Osteoblast (primary cell): ENCODE results near the gene MRPL52. TPM values are rescaled to one million over a fixed set of nuclear protein-coding genes. Genes with fewer than 3 reads are reported as not detected.
A peak's percentile ranks its signal among the peaks of the same experiment; 100 is the strongest.
"Not testable (repeated sequence)": the region's sequence is repeated elsewhere in the genome, so short reads cannot be mapped to it uniquely, and the experiment has no call there.

ENCODE experiments used
- DNase-seq: peaks from one replicate; pipeline ENCODE4 v3.0.0; 2011; ENCODE audit warnings: low spot score, mixed read lengths; ENCODE audit not compliant: insufficient read length; ENCODE audit errors: missing footprints
- H2AFZ ChIP-seq: 2 replicates; pipeline ENCODE4 v1.6.0; 2011; ENCODE audit warnings: mild to moderate bottlenecking, low read length
- H3K27ac ChIP-seq: 2 replicates; pipeline ENCODE4 v1.5.1; 2011; ENCODE audit warnings: mild to moderate bottlenecking, low read depth, low read length, moderate library complexity
- H3K27me3 ChIP-seq: 2 replicates; pipeline ENCODE4 v1.6.0; 2012; ENCODE audit warnings: mild to moderate bottlenecking, control low read depth, inconsistent platforms, low read length, moderate library complexity; ENCODE audit not compliant: insufficient read depth
- H3K36me3 ChIP-seq: 2 replicates; pipeline ENCODE4 v1.5.1; 2011; ENCODE audit warnings: mild to moderate bottlenecking, low read length, control low read depth, moderate library complexity; ENCODE audit not compliant: insufficient read depth
- H3K4me1 ChIP-seq: 2 replicates; pipeline ENCODE4 v1.5.1; 2011; ENCODE audit warnings: mild to moderate bottlenecking, low read length, control low read depth, moderate library complexity; ENCODE audit not compliant: insufficient read depth
- H3K4me2 ChIP-seq: 2 replicates; pipeline ENCODE4 v1.6.0; 2011; ENCODE audit warnings: mild to moderate bottlenecking, low read length; ENCODE audit not compliant: insufficient read depth
- H3K4me3 ChIP-seq: fragments of 200-600 bp; sonication (generic); 3 replicates; pipeline ENCODE4 v1.5.1; 2012; ENCODE audit warnings: mild to moderate bottlenecking, low read length, inconsistent platforms; ENCODE audit not compliant: insufficient read depth
- H3K79me2 ChIP-seq: 2 replicates; pipeline ENCODE4 v1.6.0; 2012; ENCODE audit warnings: mild to moderate bottlenecking, low read length, control low read depth, inconsistent platforms; ENCODE audit not compliant: insufficient read depth
- H3K9me3 ChIP-seq: 2 replicates; pipeline ENCODE4 v1.5.1; 2011; ENCODE audit warnings: low read depth, low read length, control low read depth
- H4K20me1 ChIP-seq: 2 replicates; pipeline ENCODE4 v1.6.0; 2012; ENCODE audit warnings: mild to moderate bottlenecking, low read length, control low read depth; ENCODE audit not compliant: insufficient read depth
- total RNA-seq: library from RNA; depleted of rRNA; stranded (reverse); fragments of >200 nt; gene quantifications from 2 replicates; pipeline ENCODE4 v1.2.3, GENCODE V29; 2012
- TF ChIP-seq, protein P1 (sequence below): IDR thresholded peaks from 2 replicates; pipeline ENCODE4 v1.5.1; 2011; ENCODE audit warnings: mild to moderate bottlenecking, low read depth, low read length, moderate library complexity; ENCODE audit errors: extremely low read depth

The MRPL52 gene
- total RNA-seq, 1 donor, result 31.5 TPM

DNA sequence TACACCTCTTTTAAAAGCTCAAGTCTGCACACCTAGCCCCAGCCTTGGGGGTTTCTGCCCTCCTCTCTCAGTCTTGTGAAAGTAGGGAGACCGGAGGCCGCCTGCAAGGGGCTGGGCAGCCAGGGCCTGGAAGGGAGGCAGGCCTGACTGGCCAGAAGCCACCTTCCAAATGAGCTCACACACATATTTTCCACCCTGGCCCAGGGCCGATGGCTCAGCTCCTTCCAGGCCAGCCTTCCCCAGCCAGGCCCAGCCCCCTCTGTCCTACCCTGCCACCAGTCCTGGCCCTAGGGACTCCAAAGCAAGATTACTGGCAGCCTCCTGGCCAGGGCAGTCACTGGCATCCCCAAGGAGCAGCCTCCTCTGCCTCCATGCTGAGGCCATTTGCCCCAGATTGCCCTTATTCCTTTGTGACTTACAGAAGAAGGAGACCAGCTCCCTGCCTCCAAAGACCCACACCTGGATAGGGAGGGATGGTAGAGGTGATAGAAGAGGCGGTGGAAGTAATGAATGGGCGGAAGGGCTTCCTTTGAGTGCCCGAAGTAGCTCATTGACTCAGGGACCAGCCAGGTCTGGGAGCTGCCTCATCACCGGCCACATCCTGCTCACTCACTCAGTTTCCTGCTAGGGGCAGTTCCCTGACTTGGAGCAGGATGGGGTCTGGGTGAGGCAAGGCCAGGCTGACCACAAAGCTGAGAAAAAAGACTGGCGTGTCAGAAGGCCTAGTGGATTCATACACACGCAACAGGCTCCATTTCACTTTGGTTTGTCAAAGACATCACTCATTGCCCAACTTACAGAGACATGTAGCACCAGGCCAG lies 21.5 kb downstream of the MRPL52 start:
- Histone ChIP-seq H3K4me2 (peak overlapping the region; percentile 78), H3K79me2 (peaks cover 12% of the 10 kb centered on the region), H3K27ac (peak overlapping the region; percentile 100), H3K27me3 (no peaks in the 10 kb centered on the region), H3K4me3 (peak overlapping the region; percentile 53), H2AFZ (peak overlapping the region; percentile 6), H3K36me3 (peaks cover 12% of the 10 kb centered on the region), H3K4me1 (peaks cover 68% of the 10 kb centered on the region), H4K20me1 (no peaks in the 10 kb centered on the region), H3K9me3 (no peaks in the 10 kb centered on the region)
- peak; percentile 94 for DNase-seq
- TF ChIP-seq, protein P1, sequence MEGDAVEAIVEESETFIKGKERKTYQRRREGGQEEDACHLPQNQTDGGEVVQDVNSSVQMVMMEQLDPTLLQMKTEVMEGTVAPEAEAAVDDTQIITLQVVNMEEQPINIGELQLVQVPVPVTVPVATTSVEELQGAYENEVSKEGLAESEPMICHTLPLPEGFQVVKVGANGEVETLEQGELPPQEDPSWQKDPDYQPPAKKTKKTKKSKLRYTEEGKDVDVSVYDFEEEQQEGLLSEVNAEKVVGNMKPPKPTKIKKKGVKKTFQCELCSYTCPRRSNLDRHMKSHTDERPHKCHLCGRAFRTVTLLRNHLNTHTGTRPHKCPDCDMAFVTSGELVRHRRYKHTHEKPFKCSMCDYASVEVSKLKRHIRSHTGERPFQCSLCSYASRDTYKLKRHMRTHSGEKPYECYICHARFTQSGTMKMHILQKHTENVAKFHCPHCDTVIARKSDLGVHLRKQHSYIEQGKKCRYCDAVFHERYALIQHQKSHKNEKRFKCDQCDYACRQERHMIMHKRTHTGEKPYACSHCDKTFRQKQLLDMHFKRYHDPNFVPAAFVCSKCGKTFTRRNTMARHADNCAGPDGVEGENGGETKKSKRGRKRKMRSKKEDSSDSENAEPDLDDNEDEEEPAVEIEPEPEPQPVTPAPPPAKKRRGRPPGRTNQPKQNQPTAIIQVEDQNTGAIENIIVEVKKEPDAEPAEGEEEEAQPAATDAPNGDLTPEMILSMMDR, result no peak

DNA sequence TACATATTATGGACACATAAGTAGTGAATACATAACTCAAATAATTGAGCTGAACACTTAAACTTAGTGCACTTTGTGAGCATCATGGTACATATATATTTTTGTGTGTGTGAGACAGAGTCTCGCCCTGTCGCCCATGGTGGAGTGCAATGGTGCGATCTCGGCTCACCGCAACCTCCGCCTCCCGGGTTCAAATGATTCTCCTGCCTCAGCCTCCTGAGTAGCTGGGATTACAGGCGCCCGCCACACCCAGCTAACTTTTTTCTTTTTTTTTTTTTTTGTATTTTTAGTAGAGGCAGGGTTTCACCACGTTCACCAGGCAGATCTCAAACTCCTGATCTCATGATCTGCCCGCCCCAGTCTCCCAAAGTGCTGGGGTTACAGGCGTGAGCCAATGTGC lies 22.5 kb downstream of the MRPL52 start:
- peak overlapping the region; percentile 100 for H3K27ac ChIP-seq
- peaks cover 58% of the 10 kb centered on the region for H3K4me1 ChIP-seq
- H4K20me1 ChIP-seq, H3K4me3 ChIP-seq, H3K27me3 ChIP-seq, DNase-seq, H3K79me2 ChIP-seq, H2AFZ ChIP-seq, H3K9me3 ChIP-seq, H3K36me3 ChIP-seq: not testable (repeated sequence)
- H3K4me2 ChIP-seq, result peak overlapping the region; percentile 78

DNA sequence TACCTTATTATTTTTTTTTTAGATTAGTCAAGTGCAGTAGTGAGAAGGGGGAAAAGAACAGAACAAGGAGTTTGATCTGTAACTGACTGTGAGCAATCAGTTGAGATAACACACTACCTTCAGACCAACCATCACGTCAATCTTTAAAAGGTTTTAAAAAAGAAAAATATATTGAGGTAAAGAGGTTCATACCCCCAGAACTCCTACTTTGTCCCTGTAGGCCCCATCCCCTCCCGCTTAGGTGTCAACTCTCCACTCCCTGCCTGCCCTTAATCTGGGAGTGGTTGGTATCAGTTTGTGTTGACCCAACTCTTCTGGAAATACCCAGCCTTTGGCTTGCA lies 22.9 kb downstream of the MRPL52 start:
- Histone ChIP-seq H2AFZ (peak overlapping the region; percentile 91), H3K79me2 (peaks cover 3% of the 10 kb centered on the region), H3K4me3 (peak overlapping the region; percentile 79), H3K36me3 (peaks cover 4% of the 10 kb centered on the region), H3K4me1 (peaks cover 57% of the 10 kb centered on the region), H3K9me3 (no peaks in the 10 kb centered on the region), H3K27ac (peak overlapping the region; percentile 100), H3K4me2 (peak overlapping the region; percentile 98), H3K27me3 (no peaks in the 10 kb centered on the region), H4K20me1 (no peaks in the 10 kb centered on the region)
- TF ChIP-seq, protein P1, result no peak
- DNase-seq, result no peak

DNA sequence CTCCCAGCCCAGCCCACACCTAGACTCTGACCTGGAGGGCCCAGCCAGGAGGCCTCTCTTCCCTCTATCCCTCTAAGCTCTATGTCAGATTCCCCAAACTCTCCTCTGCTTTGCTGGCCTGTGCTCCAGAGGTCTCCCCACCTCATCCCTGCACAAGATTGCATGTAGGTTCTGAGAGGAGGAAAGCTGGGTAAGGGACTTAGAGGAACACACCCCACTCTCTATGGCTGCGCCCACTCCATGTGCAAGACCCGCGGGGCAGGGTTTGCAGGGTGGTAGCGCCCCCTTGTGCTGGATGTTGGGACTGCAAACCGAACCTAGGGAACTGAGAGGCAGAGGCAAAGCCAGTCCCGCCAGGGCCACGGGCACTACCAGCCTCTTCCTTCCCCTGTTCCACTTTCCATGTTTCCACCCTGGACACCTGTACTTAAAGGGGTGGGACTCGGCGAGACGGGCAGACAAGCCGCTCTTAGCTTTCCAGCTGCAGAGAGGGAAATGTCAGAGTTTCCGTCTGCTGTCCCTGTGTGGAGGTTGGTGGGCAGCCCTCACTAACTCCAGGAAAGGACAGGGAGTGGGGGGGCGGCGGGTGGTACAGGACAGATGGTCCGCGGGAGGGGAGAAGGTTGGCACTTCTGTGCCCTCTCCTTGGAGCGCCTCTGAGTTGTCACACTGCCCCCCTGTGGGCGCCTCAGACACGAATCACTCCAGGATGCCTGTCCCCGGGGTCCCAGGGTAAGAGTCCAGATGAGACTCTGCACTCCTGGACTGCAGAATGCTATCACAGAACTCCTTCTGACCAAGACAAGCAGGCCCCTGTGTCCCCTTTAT lies 23.5 kb downstream of the MRPL52 start:
- H3K4me1 ChIP-seq, result peaks cover 52% of the 10 kb centered on the region
- H3K79me2 ChIP-seq, result peaks cover 3% of the 10 kb centered on the region
- TF ChIP-seq, protein P1, result peak; percentile 82
- no peaks in the 10 kb centered on the region for H4K20me1 ChIP-seq
- peaks cover 4% of the 10 kb centered on the region for H3K36me3 ChIP-seq
- peak overlapping the region; percentile 91 for H2AFZ ChIP-seq
- no peaks in the 10 kb centered on the region for H3K9me3 ChIP-seq
- H3K27ac ChIP-seq, result peak overlapping the region; percentile 100
- H3K27me3 ChIP-seq, result no peaks in the 10 kb centered on the region
- peak; percentile 80 for DNase-seq
- peak overlapping the region; percentile 79 for H3K4me3 ChIP-seq
- peak overlapping the region; percentile 98 for H3K4me2 ChIP-seq

DNA sequence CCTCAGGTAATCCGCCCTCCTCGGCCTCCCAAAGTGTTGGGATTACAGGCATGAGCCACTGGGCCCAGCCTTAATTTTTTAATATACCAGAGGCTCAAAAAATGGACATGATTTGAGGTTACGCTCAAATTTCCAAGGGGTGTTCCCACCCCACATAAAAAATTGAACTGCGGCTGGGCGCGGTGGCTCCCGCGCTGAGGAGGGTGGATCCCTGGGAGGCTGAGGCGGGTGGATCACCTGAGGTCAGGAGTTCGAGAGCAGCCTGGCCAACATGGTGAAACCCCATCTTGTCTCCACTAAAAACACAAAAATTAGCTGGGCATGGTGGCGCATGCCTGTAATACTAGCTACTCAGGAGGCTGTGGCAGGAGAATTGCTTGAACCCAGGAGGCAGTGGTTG lies 24.6 kb downstream of the MRPL52 start:
- not testable (repeated sequence) for H2AFZ ChIP-seq, H3K27ac ChIP-seq, DNase-seq, H3K4me2 ChIP-seq, H4K20me1 ChIP-seq, H3K27me3 ChIP-seq, H3K79me2 ChIP-seq, H3K36me3 ChIP-seq, H3K4me3 ChIP-seq, H3K9me3 ChIP-seq
- H3K4me1 ChIP-seq, result peaks cover 40% of the 10 kb centered on the region
